GM19455 (cell line): ENCODE data around the gene BEND2.
A peak's percentile ranks its signal among the peaks of the same experiment; 100 is the strongest.
"Not testable (repeated sequence)": the region's sequence is repeated elsewhere in the genome, so short reads cannot be mapped to it uniquely, and the experiment has no call there.

Experiments used
- ATAC-seq: cut with Tn5 transposase; IDR thresholded peaks from one replicate; pipeline ENCODE4 v1.9.1; 2021; ENCODE audit not compliant: unreplicated experiment

The BEND2 gene

DNA sequence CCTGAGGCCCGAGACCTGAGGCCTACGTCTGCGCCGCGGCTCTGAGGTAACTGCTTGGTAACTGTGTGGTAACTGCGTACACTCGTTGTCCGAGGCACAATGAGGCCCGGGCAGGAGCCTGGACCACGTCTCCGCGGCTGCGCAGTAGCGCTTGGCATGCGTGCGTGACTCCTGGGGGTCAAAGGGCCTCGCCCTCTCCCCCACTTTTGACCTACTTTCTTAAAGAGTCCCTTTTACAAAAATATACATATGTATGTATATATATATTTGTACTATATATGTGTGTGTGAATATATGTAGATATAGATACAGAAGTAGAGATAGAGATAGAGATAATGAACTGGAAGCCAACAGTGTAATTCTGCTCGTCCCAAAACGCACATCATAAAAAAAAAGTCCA, at the start of gene BEND2:
TSS of gene BEND2 (minus strand) at position 101 of the 400 bp plus-strand sequence. CDS start 136 bp downstream, outside the sequence.
- no peak for ATAC-seq

DNA sequence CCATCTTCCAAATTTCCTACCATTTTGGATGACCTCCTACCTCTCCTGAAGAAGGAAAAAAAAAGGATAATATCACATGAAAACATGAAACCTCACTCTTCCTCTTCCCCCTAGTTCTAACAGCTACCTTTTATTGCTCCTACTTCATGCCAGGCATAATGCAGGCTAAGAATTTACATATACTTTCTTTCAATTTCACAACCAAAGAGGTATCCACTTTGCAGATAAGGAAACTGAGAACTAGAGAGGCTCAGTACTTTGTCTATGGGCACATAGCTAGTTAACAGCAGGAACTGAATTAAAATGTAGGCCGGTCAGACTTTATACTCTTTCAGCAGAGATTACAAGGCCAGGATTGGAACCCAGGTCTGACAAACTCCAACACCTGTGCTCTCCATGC, 34.4 kb upstream of the BEND2 start:
- ATAC-seq: peak; percentile 63

DNA sequence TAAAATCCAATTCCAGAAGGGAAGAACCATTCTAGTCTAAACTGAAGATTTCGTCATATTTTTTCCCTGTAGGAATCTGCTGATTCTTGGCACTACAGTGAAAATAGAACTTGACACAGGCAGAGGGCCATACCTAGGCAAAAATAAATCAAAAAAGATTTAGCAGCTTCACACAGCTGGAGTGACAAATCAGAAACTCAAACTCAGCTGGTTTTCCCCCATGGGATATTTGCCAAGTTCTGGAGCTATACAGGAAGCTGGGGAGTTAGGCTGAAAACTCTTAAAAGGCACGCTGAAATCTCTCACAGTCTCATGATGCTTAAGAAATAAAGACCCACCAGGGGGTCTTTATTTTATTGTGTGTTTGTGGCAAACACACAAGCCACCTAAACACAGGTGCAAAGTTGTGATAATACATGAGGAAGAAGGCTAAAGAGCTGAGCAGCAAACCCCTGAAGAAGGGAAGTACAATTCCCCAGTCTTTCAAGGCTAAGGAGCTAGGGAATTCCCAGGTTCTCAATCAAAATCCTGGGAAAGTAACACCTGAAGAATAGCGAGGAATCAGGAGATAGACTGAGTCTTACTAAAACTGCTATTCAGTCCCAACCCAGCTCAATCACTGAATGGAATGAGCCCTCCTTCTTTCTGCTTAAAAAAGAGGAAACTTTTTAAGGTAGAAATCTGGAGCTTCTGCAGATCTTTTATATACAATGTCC, 32.1 kb upstream of the BEND2 start:
- ATAC-seq: no peak

DNA sequence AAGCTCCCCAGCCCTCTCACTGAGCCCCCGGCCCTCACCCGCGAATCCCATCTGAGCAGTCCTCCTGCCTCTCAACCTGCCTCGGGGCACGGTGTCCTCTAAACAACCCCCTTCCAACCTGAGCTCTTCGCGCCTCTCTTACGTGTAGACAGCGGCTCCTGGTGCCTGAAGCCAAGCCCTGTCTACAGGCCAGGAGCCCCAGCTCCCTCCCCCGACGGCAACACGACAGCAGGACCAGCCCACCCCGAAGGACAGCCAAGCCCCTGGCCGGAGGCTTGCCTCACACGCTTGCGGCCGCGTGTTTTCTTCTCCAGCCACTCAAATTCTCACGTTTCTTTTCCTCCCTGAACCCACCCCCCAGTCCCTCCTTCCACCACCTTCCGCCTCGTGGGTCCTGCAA, 9.0 kb upstream of the BEND2 start:
- ATAC-seq: not testable (repeated sequence)

DNA sequence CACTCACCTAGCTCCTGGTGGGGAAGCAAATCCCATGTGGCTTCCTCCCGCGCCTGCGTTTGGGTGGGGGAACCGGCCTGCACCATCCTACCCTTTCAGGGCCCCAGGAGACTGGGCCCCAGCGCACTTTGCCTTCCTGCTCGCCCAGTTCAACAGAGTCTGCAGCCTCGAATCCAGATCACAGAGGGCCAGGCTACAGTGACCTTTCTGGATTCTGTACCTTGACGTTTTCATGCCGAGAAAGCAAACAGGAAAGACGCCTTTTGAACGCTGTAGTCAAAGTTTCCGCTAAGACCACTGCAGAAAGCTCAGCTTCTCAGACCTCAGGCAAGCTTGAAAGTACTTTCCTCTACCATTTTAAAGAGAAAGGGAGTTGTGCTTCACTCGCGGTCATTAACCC, 7.4 kb upstream of the BEND2 start:
- ATAC-seq: no peak

DNA sequence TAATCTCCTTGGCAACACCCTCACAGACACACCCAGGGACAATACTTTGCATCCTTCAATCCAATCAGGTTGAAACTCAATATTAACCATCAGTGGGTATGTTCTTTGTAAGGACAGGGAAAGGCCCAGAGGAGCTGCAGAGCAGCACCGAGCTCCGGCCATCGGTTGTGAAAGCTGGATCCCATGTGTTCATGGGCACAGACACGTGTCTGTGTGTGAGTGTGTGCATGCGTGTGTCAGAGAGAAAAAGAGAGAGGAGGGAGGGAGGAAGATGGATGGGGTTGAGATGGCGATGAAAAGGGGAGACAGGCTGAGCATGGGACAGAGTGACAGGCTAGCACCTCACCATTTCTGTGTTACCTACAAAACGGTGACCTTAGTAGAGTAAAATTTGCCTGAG, 6.8 kb upstream of the BEND2 start:
- no peak for ATAC-seq

DNA sequence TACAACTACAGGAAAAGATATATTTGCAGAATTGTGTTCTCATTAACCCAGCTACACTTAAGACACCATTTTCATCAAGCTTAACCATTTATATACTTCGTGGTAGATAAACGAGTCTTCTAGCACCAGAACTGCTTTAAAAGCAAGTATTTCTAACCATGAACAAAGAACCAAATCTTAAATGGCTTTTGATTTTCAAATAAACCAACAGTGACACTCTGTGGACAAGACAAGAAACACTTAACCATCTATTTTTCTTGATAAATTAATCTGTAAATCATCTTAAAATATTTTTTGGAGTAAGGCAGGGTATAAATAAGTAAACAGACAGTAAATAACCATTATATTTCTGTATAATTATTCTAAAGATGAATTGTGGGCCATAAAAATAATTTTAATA, 10.2 kb downstream of the BEND2 start:
- ATAC-seq: no peak

DNA sequence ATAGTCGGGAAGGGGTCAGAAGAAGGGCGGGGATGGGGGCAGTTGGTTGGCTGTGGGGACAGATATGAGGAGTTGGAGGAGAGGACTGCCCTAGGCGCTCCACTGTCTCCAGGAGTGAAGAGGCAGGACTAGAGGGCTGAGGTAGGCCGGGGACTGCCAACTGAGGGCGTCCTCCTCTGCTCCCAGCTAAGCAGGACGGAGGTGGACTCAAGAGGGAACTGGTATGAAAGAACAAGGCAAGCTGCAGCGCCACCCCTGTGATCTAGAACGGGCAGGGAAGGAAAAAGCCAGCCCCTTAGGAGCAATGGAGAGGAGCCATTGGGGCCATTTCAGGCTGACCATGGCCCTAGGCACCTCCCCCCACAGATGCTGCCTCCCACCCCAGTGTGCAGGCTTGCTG, 14.0 kb downstream of the BEND2 start:
- ATAC-seq: no peak

DNA sequence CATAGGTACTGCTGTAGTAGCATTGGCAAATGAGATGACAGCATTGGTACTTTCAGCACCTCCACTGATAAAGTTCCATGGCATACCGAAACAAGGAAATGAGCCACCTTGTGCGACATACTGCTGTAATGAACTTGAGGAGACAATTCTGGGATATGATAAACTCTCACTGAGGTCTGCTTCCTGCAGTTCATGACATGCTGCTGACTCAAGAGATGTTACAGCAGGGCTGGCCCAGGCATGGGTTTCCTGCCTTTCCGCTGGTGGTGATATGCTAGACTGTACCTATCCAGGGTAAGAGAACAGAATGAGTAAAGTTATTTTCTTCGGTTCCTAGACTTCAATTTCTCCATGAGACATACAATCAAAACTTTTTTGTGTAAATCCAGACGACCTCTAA, 17.1 kb downstream of the BEND2 start:
- no peak for ATAC-seq

DNA sequence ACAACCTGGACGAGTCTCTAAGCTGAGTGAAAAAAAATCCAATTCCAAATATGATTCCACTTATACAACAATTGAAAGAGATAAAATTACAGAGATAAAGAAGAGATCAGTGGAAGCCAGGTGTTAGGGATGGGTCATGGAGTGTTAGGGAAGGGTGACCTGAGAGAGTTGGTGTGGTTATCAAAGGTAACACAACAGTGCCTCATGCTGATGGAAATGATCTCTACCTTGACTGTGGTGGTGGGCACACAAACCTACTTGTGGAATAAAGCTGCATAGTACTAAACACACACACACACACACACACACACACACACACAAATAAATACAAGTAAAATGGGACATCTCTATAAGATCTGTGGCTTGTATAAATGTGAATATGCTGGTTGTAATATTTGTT, 26.0 kb downstream of the BEND2 start:
- no peak for ATAC-seq

DNA sequence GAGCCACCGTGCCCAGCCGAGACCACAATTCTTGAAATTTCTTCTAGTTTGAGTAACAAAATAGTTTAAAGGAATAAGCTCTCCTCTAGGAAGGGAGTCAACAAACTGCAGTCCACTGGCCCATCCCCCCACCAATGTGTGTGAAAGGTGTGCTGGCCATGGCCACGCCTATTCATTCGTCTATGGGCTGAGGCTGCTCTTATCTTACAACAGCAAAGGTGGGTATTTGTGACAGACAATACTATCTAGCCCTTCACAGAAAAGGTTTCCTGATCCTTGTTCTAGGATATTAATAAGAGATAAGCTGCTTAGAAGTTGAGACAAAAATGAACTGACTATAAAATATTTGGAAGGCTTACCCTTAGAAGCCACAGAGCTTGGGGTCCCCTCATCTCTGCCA, 41.2 kb downstream of the BEND2 start:
- no peak for ATAC-seq

DNA sequence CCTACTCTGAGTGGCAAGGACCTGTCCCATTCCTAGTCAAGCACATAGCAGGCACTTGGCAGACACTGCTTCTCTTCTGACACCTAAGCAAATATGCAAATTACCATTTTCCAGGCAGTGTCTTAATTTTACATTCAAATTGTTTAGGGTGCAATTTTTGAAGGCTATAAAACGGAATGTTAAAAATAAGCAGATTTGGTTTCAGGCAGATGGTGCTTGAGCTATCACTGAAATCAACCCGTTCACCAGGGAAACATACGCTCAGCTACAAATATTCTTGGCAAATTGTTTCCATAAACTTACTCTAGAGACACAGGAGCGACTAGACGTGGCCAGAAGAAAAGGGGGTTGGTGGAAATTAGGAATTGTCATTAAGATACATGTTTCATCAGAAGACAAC, 45.7 kb downstream of the BEND2 start:
- ATAC-seq: no peak

DNA sequence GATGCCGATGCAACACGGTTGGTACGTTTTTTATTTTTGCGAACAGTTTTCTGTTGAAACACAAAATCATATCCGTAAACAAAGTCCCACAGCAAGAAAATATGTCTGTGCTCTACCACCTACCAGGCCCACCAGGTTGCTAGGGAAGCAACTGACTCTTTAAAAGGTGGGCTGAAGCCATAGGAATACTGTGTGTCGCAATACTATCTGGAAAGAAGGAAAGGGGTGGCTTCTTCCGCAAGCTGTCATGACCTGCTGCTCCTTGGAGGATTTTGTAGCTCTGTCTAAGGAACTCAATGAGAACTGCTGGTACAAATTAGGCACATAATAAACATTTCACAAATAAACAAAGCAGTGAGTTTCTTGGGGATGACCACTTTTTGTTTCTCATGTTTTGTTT, 46.5 kb downstream of the BEND2 start:
- no peak for ATAC-seq

DNA sequence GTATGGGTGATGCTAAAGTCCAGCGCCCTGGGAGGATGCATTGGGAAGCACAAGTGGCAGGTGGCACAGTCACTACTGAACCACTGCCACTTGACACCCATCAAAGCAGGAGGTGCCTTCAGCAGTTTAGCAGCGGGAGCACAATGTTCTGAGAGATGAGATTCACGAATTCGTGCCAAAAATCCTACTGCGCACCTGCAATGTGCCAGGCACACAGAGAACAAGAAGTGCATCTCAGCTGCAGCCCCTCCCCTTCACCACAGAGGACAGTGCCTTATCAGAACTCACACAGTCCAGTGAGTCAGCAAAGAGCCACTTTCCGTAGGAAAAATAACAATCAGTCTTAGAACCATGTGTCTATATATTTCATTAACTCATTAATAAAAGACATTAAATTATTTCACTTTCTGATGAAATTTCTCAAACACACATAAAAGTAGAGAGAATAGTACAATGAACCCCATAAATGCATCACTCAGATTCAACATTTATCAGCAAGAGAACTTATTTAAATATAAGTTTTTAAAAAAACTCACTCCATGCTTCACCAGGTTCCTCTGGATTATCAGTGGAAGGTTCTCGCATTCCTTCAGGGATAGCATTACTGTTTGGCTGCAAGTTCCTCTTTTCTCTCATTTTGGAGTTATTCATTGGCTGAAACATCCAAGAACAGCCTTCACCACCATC, 47.0 kb downstream of the BEND2 start:
- no peak for ATAC-seq

DNA sequence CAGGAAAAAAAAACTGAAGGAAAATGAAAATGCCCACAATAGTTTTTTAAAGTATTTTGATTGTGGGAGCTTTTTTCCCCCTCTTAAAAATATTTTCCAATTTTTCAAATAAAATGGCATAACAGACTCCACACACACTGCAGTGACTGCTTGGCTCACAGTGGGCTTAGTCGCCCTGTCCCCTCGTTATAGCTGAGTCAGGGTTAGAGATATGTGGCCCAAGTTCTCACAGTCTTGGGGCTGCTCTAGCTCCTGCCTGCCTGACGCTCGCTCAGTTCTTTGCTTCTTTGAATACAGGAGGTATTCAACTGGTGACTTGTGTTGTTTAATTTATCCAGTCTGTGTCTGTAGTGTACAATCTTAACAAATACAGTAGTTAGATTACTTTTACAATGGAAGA, 47.7 kb downstream of the BEND2 start:
- ATAC-seq: no peak

DNA sequence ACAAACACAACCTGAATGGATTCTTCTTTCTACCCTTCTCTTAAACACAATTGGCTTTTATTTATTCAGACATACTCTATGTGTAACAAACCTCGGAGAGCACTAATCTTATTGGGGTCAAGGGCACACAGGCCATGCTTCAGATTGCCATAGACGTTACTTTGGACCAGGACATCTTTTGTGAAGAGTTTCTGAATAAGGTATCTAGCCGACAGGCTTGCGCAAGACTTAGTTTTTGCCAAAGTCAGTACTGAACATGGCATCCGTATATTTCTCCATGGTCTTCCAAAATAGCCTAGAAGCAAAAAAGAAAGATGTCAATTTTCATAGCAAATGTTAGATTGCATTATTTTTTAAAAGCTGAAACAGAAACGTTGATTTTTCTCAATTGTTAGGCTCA, 49.8 kb downstream of the BEND2 start:
- no peak for ATAC-seq

DNA sequence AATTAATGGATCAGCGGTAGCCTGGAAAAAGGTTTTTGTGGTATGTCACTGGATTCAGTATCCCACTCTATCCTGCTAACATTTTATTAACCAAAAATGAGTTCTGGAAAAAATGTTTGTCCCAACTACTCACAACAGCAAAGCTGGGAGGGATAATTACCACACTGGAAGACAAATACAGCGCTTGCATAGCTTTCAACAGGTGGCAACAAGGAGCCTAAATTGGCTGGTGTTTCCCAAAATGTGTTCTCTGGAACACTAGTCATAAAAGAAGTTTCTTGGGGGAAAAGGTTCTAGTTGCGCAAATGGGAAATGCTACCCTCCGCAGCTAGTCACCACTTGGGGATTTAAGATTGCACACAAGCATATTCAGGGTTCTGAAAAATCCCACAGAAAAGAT, 54.6 kb downstream of the BEND2 start:
- ATAC-seq: no peak

DNA sequence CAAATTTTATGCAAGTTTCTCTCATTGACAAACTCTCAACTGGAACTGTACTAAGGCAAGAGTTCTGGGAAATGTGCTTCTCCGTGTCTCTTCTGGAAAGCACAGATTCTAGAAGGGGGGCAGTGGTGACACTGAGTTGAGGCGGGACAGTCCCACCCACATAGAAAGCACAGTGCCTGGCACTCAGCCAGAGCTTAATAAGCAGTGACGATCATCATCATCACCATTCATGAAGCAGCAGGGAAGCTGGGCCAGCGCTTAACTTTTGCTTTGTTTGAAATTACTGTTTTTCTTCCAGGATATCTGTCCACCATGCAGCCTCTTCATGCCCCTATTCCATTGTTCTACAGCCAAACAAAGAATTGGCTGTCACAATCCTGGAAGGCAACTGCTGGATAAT, 60.3 kb downstream of the BEND2 start:
- no peak for ATAC-seq

DNA sequence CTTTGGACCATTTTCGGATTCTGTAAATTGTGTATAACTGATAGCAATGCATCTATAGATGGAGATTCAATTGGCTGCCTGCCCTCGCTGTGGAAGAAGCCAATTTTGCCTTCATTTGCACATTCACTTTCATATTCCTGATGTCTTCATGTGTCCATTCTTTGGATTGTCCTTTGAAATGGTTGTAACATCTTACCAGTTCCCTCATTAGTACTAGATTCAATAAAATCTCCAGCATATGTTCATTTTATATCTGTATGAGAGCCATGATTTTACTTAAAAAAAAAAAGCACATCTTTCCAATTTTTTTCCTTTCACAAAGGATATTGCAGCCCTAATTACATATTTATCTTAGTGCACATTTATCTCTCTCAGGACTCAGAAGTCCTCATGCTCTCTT, 61.7 kb downstream of the BEND2 start:
- ATAC-seq: no peak

DNA sequence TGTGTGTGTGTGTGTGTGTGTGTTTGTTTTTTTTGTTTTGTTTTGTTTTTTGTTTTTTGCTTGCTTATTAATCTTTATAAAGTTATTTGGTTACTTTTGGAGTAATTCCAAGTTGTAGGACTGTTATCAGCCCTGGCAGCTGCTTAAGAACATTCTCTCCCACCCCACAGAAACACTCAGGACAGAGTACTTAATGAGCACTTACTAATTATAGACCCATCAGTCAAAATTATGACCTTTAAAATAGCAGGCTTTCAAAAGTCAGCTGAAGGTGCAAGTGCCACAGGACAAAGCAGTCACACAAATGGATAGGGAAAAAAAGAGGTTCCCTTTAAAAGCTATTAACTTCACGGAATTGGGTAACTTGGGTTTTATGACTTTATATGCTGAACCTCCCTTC, 69.0 kb downstream of the BEND2 start:
- ATAC-seq: no peak

DNA sequence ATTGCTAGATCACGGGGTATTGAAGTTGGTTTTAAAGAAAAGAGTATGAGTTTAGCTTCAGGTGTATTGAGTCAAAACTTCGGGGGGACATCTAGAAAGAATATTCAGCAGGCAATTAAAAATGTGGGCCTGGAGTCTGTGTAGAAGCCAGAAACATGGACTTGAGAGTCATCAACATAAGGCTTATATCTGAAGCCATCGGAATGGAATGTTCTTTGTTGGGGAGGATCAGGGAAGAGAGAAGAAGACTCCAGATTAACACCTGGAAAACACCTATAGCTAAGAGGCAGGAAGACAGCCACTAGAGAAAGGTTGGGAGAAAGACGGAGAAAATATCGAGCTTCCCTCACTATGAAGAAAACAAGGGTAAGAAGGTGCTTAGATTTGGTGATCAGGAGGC, 69.5 kb downstream of the BEND2 start:
- no peak for ATAC-seq

DNA sequence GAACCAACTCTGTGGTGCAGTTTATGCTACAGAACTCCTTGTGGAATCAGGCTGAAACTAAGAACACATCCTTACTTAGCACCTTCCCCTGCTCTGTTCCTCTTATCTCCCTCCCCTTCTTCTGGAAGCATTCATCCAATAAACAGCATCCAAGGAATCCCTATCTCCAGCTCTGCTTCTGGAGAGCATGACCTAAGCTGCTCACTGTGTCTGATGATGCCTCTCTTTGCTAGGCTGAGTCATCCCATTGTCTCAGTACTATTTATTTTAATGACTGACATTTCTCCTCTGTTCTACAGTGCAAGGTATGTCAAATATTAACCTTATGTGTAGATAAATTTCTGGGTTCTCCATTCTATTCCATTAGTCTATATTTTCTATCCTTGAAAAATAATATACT, 71.2 kb downstream of the BEND2 start:
- no peak for ATAC-seq

DNA sequence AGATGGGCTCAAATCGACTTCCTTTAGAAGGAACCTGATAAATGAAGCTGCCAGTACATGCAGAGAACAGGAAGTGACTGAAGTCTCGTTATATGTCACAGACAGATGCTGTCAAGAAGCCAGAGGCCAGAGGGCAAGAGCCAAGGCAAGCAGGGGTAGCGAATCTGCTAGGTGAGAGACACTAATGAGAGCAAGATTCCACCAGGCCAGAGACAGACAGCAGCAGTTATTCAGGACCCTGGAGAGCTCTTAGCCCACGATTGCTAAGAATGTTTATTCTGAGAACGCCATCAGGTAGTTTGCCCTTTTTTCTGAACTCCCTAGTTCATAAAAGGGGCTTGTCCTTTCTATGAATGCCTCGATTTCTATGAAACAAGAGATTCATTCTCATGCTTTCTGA, 73.7 kb downstream of the BEND2 start:
- ATAC-seq: no peak
